HFFc6 (cell line): Measurements from ENCODE around the gene CC2D2B. TPM values are rescaled to one million over a fixed set of nuclear protein-coding genes. Genes with fewer than 3 reads are reported as not detected.
"Not testable (repeated sequence)": the region's sequence is repeated elsewhere in the genome, so short reads cannot be mapped to it uniquely, and the experiment has no call there.

Experiments
- DNase-seq: peaks from one replicate; pipeline ENCODE4 v3.0.0-alpha.2; 2018
- H3K27ac Mint-ChIP-seq: 2 replicates; pipeline ENCODE4 v1.8.0; 2020; ENCODE audit warnings: mild to moderate bottlenecking, mixed read lengths
- H3K27me3 Mint-ChIP-seq: 2 replicates; pipeline ENCODE4 v1.8.0; 2021; ENCODE audit warnings: mild to moderate bottlenecking, moderate library complexity, mixed read lengths; ENCODE audit not compliant: insufficient read depth
- H3K36me3 Mint-ChIP-seq: 2 replicates; pipeline ENCODE4 v1.8.0; 2021; ENCODE audit warnings: low read depth, mixed read lengths
- H3K4me1 Mint-ChIP-seq: 2 replicates; pipeline ENCODE4 v1.8.0; 2020; ENCODE audit warnings: low read depth, mixed read lengths
- H3K4me3 Mint-ChIP-seq: 2 replicates; pipeline ENCODE4 v1.8.0; 2020; ENCODE audit warnings: mild to moderate bottlenecking, moderate library complexity, mixed read lengths
- H3K9me3 Mint-ChIP-seq: 2 replicates; pipeline ENCODE4 v1.8.0; 2020; ENCODE audit warnings: mild to moderate bottlenecking, mixed read lengths
- CTCF ChIP-seq: fragments of 200-600 bp; sonication (generic); IDR thresholded peaks from 2 replicates; pipeline ENCODE4 v1.5.0; 2021; ENCODE audit warnings: antibody characterized with exemption, mild to moderate bottlenecking
- total RNA-seq, 6 experiments: library from RNA; stranded (reverse); fragmentation: NEBNext Ultra II Directional; extraction: Animal tissue kit (Norgen Biotek cat#: 25700); gene quantifications; 2 replicates in 1 of 6; 3 replicates in 5 of 6; pipeline ENCODE4 v1.2.3, GENCODE V29; 2021

Gene CC2D2B
- total RNA-seq, 6 experiments from 2014 or later, result not detected

- Mint-ChIP-seq H3K27me3 (peaks cover 4% of the 10 kb centered on the region; the same call in 1 of the 2 replicates), H3K27ac (no peak overlapping the region), H3K4me1 (peaks cover 14% of the 10 kb centered on the region), H3K9me3 (no peaks in the 10 kb centered on the region), H3K36me3 (no peaks in the 10 kb centered on the region; the same call in 1 of the 2 replicates), H3K4me3 (no peak overlapping the region)
- no peak for TF ChIP-seq CTCF
- no peak for DNase-seq
These were observed 1.8 kb downstream of the CC2D2B start for GRCh38 chr10:95909561-95909960.

GRCh38 chr10:95916039-95916438, 8.3 kb downstream of the CC2D2B start:
- DNase-seq, H3K36me3 Mint-ChIP-seq, H3K27me3 Mint-ChIP-seq, H3K27ac Mint-ChIP-seq, H3K9me3 Mint-ChIP-seq, H3K4me3 Mint-ChIP-seq, H3K4me1 Mint-ChIP-seq: not testable (repeated sequence)

- Mint-ChIP-seq H3K36me3 (no peaks in the 10 kb centered on the region), H3K27me3 (peaks cover 4% of the 10 kb centered on the region; the same call in 1 of the 2 replicates), H3K9me3 (no peaks in the 10 kb centered on the region), H3K4me3 (no peak overlapping the region), H3K27ac (no peak overlapping the region), H3K4me1 (no peaks in the 10 kb centered on the region)
- TF ChIP-seq CTCF, result no peak
- no peak for DNase-seq
These were observed 13.1 kb downstream of the CC2D2B start for GRCh38 chr10:95920798-95921426.

GRCh38 chr10:95925033-95925432, 17.3 kb downstream of the CC2D2B start:
- no peaks in the 10 kb centered on the region for H3K4me1 Mint-ChIP-seq
- H3K9me3 Mint-ChIP-seq, result no peaks in the 10 kb centered on the region
- no peak overlapping the region for H3K27ac Mint-ChIP-seq
- no peak for TF ChIP-seq CTCF
- H3K27me3 Mint-ChIP-seq, result peaks cover 2% of the 10 kb centered on the region; the same call in 1 of the 2 replicates
- H3K4me3 Mint-ChIP-seq, result no peak overlapping the region
- no peak for DNase-seq
- no peaks in the 10 kb centered on the region for H3K36me3 Mint-ChIP-seq

GRCh38 chr10:95935429-95935828, 27.7 kb downstream of the CC2D2B start:
- peaks cover 2% of the 10 kb centered on the region; the same call in 1 of the 2 replicates for H3K27me3 Mint-ChIP-seq
- no peak for TF ChIP-seq CTCF
- H3K4me3 Mint-ChIP-seq, result no peak overlapping the region

GRCh38 chr10:95941115-95941514, 33.3 kb downstream of the CC2D2B start:
- no peaks in the 10 kb centered on the region for H3K27me3 Mint-ChIP-seq
- H3K36me3 Mint-ChIP-seq, result no peaks in the 10 kb centered on the region
- no peak overlapping the region for H3K4me3 Mint-ChIP-seq
- H3K27ac Mint-ChIP-seq, result no peak overlapping the region
- TF ChIP-seq CTCF, result no peak
- no peaks in the 10 kb centered on the region for H3K4me1 Mint-ChIP-seq
- no peak for DNase-seq
- H3K9me3 Mint-ChIP-seq, result peaks cover 12% of the 10 kb centered on the region

More at GRCh38 chr10:95935429-95935828, 27.7 kb downstream of the CC2D2B start:
- Mint-ChIP-seq H3K27ac (no peak overlapping the region), H3K36me3 (no peaks in the 10 kb centered on the region), H3K4me1 (no peaks in the 10 kb centered on the region), H3K9me3 (peaks cover 24% of the 10 kb centered on the region)
- no peak for DNase-seq
